Jurkat, Clone E6-1 (cell line): Measurements from ENCODE around the gene HEPHL1.

Source experiments
- DNase-seq: peaks from one replicate; pipeline ENCODE4 v3.0.0-alpha.2; 2011; ENCODE audit warnings: low read depth, low spot score
- H3K4me3 ChIP-seq: 2 replicates; pipeline ENCODE4 v1.5.1; 2011; ENCODE audit warnings: mild to moderate bottlenecking, low read length, control low read depth, moderate library complexity

The HEPHL1 gene

GRCh38 chr11:94011478-94011877, 9.7 kb upstream of the HEPHL1 start:
- H3K4me3 ChIP-seq, result no peak overlapping the region
- DNase-seq, result no peak

DNA sequence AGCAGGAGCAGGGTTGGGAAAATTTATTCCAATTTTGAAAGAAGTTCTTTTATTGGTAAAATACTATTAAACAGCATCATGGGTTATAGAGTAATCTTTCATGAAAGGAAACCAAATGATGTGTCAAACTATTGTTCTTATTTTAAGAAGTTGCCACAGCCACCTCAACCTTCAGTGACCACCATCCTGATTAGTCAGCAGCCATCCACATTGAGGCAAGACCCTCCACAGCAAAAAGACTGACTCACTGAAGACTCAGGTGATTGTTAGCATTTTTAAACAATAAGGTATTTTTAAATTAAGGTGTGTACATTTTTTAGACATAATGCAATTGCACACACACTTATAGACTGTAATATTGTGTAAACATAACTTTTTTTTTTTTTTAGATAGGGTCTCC, 3.7 kb upstream of the HEPHL1 start:
- DNase-seq, result no peak
- no peak overlapping the region for H3K4me3 ChIP-seq

DNA sequence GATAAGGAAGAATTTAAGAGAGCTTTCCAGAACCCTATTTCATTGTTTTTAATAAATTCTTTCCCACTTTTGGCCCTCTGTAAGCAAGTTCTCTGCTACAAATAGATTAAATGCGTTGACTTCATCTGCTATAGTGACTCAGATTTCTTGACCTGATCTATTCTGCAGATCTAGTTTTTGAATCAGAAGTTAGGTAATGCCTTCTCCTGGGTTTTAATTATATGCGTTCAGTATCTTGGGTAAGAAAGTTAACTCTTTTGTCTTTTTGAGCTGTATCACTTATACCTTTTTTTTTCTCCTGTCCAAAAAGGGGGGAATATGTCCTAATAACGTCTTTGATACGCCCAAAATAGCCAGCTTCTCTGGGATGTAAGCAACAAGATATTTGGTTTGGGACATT, 2.4 kb upstream of the HEPHL1 start:
- DNase-seq, result no peak

GRCh38 chr11:94023856-94024255, 2.7 kb downstream of the HEPHL1 start:
- no peak for DNase-seq
- no peak overlapping the region for H3K4me3 ChIP-seq

More for the DNA sequence above, 2.4 kb upstream of the HEPHL1 start:
- H3K4me3 ChIP-seq, result no peak overlapping the region

GRCh38 chr11:94024547-94024946, 3.4 kb downstream of the HEPHL1 start:
- no peak overlapping the region for H3K4me3 ChIP-seq
- no peak for DNase-seq

DNA sequence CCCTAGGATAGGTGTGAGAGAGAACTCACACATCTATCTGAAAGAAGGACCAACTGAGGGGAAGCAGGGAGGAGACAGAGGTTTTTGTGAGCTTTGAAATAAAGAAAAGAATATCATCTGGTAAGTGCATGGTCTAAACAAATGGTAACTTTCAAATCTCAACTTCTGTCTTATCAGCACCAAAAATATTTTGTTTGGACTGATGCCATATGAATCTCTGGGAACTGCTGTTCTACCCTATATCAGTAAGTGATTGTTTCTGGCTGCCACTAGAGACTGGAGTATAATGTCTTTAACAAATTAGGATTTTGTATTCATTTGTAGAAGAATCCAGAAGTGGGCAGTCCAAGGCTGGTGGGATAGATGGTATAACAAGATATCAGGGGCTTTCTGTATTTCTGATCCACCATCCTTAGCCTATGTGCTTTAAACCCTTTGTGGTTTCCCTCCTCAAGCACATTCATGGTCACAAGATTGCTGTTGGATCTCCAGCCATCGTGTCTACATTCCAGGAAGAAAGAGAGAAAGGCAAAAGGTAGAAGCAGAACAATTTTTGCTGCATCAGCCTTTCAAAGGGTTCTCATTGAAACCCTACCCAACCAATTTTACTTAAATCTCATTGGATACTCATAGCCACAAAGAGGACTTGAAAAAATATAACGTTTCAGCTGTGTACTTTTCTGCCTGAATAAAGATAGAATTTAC, 4.7 kb downstream of the HEPHL1 start:
- DNase-seq, result no peak
- H3K4me3 ChIP-seq, result no peak overlapping the region

DNA sequence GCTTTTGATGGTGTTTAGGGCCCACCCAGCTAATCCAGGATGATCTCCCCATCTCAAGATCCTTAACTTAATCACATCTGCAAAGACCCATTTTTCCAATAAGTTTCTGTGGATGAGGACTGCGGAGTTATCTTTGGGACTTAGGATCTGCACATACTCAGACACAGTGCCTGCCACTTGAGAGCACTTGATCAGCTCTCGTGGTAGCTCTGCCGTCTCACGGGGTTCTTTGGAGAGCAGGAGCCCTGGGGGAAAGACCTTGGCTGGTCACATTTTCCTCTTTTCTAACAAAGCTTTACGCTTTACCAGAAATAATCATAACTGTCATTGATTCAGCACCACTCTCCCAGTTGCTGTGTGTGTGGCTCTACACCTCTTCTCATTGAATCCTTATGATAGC, 6.1 kb downstream of the HEPHL1 start:
- no peak overlapping the region for H3K4me3 ChIP-seq
- DNase-seq, result no peak

DNA sequence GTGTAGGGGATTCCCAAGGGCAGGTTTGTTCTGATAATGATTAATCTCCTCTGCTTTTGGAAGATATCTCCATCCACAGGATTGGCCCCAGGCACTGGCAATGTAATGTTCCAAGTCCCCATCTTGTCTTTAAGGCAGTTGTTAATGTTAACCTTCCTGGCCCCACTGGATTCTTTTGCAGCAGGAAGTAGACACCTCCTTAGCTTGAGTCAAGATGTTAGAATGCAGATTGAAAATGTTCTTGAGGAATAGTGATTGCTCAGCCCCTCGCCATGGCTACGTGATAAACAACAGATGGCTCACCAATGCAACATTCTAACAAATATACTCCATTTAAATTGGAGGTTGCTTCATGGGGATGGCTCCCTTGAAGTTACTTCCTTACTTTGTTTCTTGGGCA, 7.3 kb downstream of the HEPHL1 start:
- no peak overlapping the region for H3K4me3 ChIP-seq
- no peak for DNase-seq

DNA sequence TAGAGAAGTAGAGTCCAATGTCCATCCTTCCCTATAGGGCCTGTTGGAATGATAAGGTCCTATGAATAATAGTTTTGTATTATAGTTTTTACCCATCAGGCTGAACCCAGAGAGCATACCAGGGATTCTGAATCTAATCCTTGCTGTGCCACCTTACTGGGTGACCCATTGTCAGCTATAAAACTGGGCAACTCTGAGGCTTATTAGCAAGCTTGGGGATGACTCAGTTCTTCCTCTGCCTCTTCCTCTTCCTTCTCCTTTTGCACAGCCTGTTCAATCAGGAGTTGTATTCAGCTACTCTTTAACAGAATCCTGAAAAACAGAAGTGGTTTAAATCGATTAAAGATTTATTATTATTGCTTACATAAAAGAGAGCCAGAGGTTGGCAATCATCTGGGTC, 8.9 kb downstream of the HEPHL1 start:
- no peak for DNase-seq
- no peak overlapping the region for H3K4me3 ChIP-seq

DNA sequence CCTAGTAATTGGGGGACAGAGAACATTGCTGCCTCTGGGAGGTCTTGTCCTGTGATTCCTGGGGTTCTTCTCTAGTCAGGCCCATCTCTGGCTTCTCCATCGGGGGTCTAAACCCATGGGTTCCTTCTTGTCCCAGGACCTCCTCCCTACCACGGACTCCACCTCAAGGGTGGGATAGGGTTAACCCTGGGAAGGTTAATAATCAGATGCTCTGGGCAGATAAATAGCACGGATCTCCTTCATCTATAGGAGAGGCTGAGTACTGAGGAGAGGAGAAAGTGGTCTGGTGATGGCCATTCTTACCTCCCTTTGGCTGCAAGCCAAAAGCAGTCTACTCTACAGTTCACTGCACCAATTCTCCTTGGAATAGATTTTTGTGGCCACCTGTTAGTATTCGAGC, 10.5 kb downstream of the HEPHL1 start:
- no peak overlapping the region for H3K4me3 ChIP-seq
- no peak for DNase-seq

DNA sequence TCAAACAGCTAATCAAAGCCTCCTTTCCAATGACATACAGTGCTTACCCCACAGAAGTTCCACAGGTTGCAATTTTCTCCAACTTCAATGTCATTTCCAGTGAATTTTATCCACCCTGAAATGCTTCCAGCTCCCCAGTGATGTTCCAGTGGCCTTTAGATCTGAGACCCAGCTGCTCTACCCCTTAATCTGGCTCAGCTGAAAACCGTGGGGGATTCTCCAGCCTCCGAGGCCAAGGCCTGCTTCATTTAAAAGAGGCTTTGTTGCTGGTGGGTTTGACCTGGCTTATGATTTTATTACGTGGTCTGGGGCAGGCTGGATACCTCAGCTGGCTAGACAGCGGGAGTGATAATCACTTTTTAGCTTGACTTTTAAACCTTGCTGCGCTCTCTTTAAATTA, 10.9 kb downstream of the HEPHL1 start:
- no peak overlapping the region for H3K4me3 ChIP-seq

GRCh38 chr11:94032725-94033124, 11.6 kb downstream of the HEPHL1 start:
- DNase-seq, result no peak
- no peak overlapping the region for H3K4me3 ChIP-seq

More for the DNA sequence above, 10.9 kb downstream of the HEPHL1 start:
- DNase-seq, result no peak

GRCh38 chr11:94034207-94034606, 13.1 kb downstream of the HEPHL1 start:
- H3K4me3 ChIP-seq, result no peak overlapping the region
- no peak for DNase-seq

GRCh38 chr11:94036096-94036495, 14.9 kb downstream of the HEPHL1 start:
- no peak overlapping the region for H3K4me3 ChIP-seq
- no peak for DNase-seq

DNA sequence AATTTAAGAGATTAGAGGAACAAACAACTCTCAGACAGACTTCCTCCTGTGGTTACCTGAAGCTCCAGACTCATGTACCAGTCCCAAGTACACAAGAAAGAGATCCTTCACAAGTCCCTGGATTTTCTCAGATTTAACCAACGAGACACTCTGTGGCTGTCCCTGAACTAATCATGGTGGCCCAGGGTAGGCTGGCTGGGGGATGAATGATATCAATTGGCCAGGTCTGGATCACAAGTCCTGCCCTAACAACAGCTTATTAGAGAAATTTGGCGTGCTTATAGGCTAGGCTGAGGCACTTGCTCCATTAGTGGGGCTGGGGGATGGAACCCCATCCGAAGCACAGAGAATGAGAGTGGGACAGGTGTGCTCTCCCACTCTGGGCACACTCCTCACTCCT, 22.1 kb downstream of the HEPHL1 start:
- DNase-seq, result no peak
- no peak overlapping the region for H3K4me3 ChIP-seq

DNA sequence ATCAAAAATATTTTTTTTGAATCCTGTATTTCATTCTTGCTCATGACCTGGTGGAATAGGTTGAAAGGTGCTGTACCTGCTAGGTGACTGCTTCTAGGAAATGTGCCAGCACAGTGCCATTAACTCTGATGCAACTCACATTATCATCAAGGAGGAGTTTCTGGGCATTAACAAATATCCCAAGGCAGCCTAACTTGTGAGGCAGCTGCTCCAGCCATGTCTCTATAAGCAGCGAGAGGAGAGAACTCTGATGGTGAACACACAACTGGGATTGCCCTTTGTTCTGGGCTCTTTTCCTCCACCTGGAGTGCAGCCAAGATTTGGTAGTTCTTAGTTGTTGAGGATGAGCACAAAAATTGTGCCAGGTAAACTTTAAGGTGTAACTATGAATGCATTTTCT, 25.6 kb downstream of the HEPHL1 start:
- H3K4me3 ChIP-seq, result no peak overlapping the region
- DNase-seq, result no peak

DNA sequence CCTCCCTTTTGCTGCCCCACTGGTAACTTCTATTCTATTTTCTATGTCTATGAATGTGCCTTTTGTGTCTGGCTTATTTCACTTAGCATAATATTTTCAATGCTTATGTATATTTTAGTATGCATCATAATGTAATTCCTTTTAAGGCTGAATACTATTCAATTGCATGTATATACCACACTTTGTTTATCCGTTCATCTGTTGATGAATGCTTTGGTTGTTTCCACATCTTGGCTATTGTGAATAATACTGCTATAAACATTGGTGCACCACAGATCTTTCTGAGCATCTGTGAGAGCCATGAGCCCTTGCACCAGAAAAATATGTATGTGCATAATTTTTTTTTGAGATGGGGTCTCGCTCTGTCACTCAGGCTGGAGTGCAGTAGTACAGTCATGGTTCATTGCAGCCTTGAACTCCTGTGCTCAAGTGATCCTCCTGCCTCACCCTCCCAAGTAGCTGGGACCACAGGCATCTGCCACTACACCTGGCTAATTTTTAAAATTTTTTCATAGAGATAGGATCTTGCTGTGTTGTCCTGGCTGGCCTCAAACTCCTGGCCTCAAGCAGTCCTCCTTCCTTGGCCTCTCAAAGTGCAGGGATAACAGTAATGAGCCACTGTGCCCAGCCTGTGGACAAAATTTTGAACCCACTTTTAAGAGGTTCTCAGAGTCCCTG, 27.0 kb downstream of the HEPHL1 start:
- DNase-seq, result no peak
- H3K4me3 ChIP-seq, result no peak overlapping the region

DNA sequence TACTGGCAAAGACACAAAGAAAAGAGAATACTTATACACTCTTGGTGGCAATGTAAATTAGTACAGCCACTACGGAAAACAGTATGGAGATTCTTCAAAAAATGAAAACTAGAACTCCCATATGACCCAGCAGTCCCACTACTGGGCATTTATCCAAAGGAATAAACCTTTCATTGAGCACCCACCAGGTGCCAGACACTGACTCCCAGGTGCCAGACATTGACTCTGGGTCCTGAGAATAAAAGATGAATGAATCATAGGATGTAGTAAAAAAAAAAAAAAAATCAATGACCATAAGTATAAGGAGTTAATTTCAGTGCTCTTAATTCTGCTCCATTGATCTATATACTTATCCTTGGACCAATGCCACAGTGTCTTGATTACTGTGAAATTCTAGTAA, 28.2 kb downstream of the HEPHL1 start:
- no peak for DNase-seq
- no peak overlapping the region for H3K4me3 ChIP-seq

DNA sequence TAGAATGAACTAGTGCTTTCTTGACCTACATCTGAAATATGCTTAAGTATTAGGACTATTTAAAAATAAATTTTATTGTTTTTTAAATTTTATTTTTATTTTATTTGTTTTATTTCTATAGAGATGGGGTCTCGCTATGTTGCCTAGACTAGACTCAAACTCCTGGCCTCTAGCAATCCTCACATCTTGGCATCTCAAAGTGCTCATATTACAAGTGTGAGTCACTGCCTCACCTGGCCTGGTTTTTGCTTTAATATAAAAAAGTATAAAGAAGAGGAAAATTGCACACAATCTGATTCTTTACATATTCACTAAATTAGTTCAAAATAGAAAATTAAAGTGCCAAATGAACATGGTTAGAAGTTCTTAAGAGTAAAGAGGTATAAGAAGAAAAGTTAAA, 37.5 kb downstream of the HEPHL1 start:
- H3K4me3 ChIP-seq, result no peak overlapping the region
- DNase-seq, result no peak

DNA sequence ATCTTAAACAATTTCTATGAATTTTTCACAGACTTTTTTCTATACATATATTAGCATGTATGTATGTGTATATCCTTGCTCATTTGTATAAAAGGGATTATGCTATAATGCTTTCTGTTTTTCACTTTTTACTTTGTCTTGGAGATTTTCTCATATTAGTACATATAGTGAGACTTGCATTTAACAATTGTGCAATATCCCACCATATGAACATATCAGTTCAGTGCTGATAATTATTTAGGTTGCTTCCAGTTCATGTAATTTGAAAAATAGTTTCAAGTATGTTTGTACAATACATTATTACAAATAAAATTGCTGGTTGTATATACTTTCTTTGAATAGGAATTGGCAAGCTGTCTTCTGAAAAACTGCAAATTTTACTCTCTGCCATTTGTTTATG, 37.9 kb downstream of the HEPHL1 start:
- H3K4me3 ChIP-seq, result no peak overlapping the region
- DNase-seq, result no peak

DNA sequence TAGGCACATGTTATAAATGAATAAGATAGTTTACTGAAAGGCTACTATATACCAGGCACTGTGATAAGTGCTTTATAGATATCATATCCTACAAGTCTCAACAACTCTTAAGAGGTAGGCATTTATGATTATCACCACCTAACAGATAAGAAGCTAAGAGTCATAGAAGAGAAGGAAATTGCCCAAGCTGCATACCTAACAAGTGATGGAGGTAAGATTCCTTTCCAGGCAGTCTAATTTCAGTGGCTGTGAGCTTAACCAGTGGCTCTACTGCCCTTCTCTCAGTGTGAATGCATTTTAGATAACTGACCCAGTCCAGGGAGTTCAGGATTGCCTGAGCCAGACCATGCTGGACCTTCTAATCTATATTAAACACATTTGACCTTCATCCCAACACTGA, 39.2 kb downstream of the HEPHL1 start:
- no peak overlapping the region for H3K4me3 ChIP-seq
- DNase-seq, result no peak
